ENCODE data around the gene LPAR5.

Gene LPAR5

GRCh38 chr12:6635856-6636531, at the start of gene LPAR5:
Gene LPAR5, minus strand, starts transcription at chr12:6635959. Its CDS starts 14,711 bp downstream, at chr12:6621248.
- no peak for DNase-seq (ENCODE audit: low read depth)

DNA sequence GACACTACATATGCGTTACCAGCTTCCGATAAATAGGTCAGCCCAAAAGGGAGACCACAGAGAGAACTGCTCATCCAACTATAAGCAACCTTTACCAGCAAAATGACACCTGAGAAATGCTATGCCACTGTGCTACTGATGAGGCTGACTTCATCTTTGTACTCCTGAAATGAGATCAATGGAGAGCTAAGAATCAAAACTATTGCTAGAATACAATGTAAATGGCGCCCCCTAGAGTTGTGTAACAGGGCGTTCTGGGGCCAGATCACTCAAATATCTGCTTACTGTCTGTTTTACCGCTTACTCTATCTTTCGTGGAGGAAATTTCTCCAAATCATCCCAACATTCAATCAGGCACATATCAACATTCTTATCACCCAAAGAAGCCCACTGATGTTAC, 48.9 kb upstream of the LPAR5 start:
- no peak for DNase-seq (ENCODE audit: low read depth)

- DNase-seq (ENCODE audit: low read depth) = no peak
Measured at GRCh38 chr12:6676962-6677361, 41.2 kb upstream of the LPAR5 start.

DNA sequence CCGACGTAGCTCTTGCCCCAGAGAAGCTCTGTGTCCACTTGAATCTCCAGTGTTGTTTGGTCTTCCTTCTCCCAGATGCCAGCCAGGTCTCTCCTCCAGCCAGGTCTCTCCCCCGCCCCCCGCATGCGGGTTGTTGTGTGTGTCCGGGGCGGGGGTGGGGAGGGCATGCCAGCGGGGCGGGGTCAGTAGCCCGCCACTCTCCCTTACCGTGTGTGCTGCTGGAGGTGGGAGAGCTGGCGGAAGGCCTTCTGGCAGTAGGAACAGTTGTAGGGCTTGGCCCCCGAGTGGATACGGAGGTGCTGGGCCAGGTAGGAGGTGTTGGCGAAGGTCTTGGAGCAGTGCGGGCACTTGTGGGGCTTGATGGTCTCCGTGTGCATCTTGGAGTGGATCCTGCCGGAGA, 36.4 kb upstream of the LPAR5 start:
- no peak for DNase-seq (ENCODE audit: low read depth)

- DNase-seq (ENCODE audit: low read depth) = no peak
Measured at GRCh38 chr12:6667559-6668210, 31.9 kb upstream of the LPAR5 start.

- DNase-seq (ENCODE audit: low read depth) = no peak
Measured at GRCh38 chr12:6666211-6666610, 30.5 kb upstream of the LPAR5 start.

DNA sequence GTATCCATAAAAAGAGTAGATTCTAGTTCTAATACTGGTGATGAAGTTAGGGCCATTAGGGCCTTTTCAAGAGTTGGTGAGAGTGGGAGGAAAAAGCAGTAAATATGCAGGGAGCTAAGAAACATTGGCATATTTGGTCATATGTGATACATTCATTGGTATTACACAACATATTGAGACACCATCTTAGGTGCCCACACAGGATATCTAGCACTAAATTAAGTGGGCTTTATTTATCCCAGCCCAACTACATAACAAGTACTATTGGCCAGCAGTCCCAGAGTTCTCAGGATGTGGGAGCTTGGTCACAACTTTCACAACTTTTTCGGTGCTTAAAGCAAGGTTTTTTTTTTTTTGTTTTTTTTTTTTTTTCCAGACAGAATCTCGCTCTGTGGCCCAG, 29.1 kb upstream of the LPAR5 start:
- no peak for DNase-seq (ENCODE audit: low read depth)

DNA sequence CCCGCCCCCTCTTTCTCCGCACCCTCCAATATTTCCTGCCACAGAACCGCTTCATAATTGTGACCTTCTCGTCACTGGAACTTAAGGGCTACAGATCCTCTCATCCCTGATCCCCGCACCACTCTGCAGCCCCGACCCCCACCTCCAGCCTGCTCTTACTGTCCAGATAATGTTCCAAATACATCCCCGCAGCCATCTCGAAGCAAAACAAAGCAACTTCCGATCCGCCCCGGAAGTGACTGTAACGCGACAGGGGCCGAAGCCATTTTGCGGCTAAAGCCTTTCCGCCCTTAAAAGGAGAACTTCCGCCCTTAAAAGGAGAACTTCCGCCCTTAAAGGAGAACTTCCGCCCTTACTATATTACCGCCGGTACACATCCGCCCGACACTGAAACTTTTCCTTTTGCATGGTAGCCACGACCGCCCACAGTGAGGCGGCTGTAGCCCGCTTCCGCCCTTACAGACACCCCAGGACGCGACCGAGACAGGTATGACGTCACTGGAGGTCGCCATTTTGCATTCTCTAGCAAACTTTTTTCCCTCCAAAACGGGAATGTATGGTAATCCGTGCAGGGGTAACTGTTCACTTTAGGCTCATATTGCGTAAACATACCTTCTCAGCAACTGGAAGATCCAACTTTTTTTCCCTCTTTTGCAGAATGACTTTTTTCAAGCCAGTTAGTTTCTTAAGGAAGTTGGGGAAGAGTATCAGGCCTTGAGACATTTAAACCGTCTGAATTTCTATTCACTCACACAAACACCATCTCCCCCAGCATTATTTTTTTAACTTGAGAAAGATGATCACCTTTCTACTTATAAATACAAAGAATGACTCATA, 27.4 kb upstream of the LPAR5 start, which contains the start of gene ING4:
Gene ING4, minus strand, starts transcription at position 214 of the 837 bp plus-strand sequence. Its CDS starts 18 bp downstream, at position 196.
- DNase-seq (ENCODE audit: low read depth) = peak; percentile 96

DNA sequence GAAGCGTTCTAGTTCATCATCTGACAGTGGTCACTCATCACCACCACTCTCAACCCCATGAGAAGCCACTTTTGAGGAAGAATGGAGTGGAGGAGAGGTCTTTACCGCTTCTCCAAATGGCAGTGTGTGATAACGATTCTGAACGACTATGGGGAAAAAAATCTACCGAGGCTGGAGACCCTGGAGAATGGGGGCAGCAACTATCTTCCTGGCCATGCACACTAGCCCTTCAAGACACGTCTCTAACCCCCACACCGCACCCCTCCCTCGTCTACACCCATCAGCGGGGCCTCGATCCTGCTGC, 26.8 kb upstream of the LPAR5 start:
- no peak for DNase-seq (ENCODE audit: low read depth)

DNA sequence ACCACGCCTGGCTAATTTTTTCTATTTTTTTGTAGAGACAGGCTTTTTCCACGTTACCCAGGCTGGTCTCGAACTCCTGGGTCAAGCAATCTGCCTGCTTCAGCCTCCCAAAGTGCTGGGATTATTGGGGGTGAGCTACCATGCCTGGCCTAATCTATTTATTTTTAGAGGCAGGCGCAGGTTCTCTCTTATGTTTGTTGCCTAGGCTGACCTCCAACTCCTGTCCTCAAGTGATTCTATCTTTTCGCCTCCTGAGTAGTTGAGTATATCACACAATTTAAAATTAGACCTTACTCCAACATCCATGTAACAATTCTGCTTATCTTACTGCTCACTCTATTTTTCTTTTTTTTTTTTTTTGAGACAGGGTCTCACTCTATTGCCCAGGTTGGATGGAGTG, 18.2 kb upstream of the LPAR5 start:
- DNase-seq (ENCODE audit: low read depth) = no peak

- DNase-seq (ENCODE audit: low read depth) = no peak
Measured at GRCh38 chr12:6653342-6653741, 17.6 kb upstream of the LPAR5 start.

DNA sequence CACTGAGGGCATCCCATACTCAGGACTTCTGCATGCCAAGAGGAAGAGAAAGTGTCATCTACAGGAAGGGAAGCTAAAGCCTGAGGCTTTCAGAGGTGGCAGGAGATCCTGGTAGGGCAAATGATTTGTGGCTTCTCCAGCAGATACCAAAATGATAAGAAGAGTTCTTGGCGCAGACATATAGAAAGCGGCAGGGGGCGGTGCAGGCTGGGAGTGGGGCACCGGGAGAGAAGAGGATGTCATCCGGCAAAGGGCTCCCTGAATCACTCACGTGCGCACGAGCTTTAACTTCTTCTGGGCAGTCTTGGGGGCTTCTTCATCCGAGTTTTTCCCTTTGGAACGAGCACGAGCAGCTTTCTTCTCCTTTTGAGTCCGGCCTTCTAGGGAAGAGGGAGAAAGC, 16.6 kb upstream of the LPAR5 start:
- no peak for DNase-seq (ENCODE audit: low read depth)

- no peak for DNase-seq (ENCODE audit: low read depth)
Measured at GRCh38 chr12:6650832-6651231, 15.1 kb upstream of the LPAR5 start.

GRCh38 chr12:6647083-6647604, 11.4 kb upstream of the LPAR5 start, which contains the start of gene ACRBP:
Gene ACRBP, minus strand, starts transcription at chr12:6647432. Its CDS starts 66 bp downstream, at chr12:6647366.
- DNase-seq (ENCODE audit: low read depth) = no peak

- no peak for DNase-seq (ENCODE audit: low read depth)
Measured at GRCh38 chr12:6646276-6647082, 10.7 kb upstream of the LPAR5 start.

DNA sequence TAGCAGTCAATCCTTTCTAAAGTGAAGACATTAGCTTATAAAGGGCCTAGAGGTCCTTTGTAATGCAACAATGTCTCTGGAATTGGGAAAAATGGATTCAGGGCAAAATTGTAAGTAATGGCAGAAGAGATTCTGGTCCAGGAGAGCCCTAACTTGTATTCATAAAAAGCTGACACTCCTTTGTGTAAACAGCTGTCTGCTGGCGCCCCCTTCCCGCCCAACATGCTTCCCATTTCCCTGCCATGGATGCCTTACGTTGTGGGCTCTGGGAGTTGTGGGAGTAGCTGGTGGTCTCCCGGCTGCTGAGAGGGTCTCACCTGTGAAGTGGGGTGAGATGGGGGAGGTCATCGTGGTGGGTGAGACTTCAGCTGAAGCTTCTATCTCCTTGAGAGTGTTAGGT, 9.1 kb upstream of the LPAR5 start:
- no peak for DNase-seq (ENCODE audit: low read depth)

DNA sequence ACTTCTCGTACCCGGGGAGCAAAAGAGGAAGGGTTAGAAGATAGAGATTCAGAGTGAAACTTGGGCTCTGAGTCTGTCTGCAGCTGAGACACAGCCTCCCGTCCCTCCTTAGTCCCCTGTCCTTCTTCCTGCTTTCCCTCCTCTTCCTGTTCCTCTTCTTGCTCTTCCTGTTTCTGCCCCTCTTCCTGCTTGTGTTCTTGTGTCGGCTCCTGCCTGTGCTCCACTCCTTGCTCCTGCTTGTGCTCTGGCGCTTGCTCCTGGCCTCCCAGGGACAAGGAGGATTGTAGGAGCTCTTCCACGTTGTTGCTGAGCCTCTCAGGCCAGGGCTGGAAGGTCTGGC, 8.5 kb upstream of the LPAR5 start:
- DNase-seq (ENCODE audit: low read depth) = no peak

GRCh38 chr12:6643569-6644256, 8.0 kb upstream of the LPAR5 start:
- DNase-seq (ENCODE audit: low read depth) = no peak

DNA sequence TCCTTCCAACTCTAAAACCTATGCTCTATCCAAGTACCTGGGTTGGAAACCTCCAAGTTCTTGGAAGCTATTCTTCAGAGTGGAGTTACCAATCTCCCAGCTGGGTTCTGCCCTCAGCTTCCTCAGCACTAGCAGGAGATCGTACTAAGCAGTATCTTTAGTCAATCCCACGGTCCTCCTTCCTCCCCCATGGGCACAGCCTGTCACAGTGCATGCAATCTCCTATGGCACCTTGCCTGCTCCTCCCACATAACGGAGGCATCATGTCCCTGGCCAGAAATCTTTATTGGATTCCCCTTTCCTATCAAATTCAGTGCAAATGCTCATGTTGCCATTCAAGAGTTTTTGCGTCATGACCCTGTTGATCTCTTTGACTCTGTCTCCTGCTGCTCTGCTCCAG, 5.4 kb upstream of the LPAR5 start:
- no peak for DNase-seq (ENCODE audit: low read depth)

DNA sequence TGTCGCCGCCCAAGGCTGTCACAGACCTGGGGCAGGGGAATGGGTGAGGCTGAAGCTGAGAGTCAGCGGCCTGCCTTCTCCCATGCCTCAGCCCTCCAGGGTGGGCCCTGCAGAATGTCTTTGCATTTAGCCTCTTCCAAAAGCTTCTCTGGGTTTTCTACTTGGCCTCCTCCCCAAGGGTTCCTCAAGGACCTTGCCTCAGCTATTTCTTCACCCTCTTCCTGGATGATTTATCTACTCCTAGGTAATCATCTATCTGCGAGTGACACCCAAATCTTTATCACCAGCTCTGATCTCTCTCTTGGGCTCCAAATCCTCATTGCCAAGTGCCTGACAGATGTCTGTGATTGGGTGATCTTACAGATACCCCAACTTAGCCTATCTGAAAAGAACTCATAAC, 4.7 kb upstream of the LPAR5 start:
- DNase-seq (ENCODE audit: low read depth) = no peak

- DNase-seq (ENCODE audit: low read depth) = no peak
Measured at GRCh38 chr12:6639151-6639801, 3.5 kb upstream of the LPAR5 start.
